H1 (cell line): ENCODE measurements around the gene RPL26. TPM values are rescaled to one million over a fixed set of nuclear protein-coding genes. Genes with fewer than 3 reads are reported as not detected.

ENCODE experiments used
- GABPA ChIP-seq: IDR thresholded peaks from 2 replicates; pipeline ENCODE4 v1.6.1; 2011; ENCODE audit warnings: mild to moderate bottlenecking, low read length, moderate library complexity, borderline replicate concordance; ENCODE audit not compliant: insufficient read depth
- KDM1A ChIP-seq: fragments of 200-600, 300-600 bp; sonication (generic); IDR thresholded peaks from 2 replicates; pipeline ENCODE4 v1.7.1; 2016; ENCODE audit warnings: mild to moderate bottlenecking, low read length, borderline replicate concordance
- POU5F1 ChIP-seq: IDR thresholded peaks from 2 replicates; pipeline ENCODE4 v1.6.1; 2011; ENCODE audit warnings: low read depth, mild to moderate bottlenecking, low read length, moderate library complexity
- SIN3A ChIP-seq, 2 experiments: IDR thresholded peaks in 1 of 2; conservative IDR thresholded peaks in 1 of 2; 2 replicates each; pipeline ENCODE4 v1.6.1; 2011 to 2012; ENCODE audit warnings: low read length in 2 of 2, improper control_type of control experiment in 1 of 2, low read depth in 1 of 2, mild to moderate bottlenecking in 1 of 2
- polyA plus RNA-seq, 7 experiments: library from polyadenylated mRNA; depleted of rRNA in 3 of 7; stranded (reverse) in 5 of 7; unstranded in 2 of 7; fragments of >200 nt in 5 of 7; fragments of 200-250 nt in 2 of 7; gene quantifications; 1 replicate in 5 of 7; 2 replicates in 1 of 7; 4 replicates in 1 of 7; pipeline versions ENCODE4 v1.2.1 to v1.2.3, GENCODE V29; 2011 to 2013; ENCODE audit warnings: missing spikeins in 2 of 7, mixed read lengths in 2 of 7
- total RNA-seq: library from RNA; stranded (reverse); fragmentation: NEBNext Ultra II Directional; extraction: Animal tissue kit (Norgen Biotek cat#: 25700); gene quantifications from 2 replicates; pipeline ENCODE4 v1.2.1, GENCODE V29; 2021

RPL26 gene
- total and polyA plus RNA-seq, 2 of the 8 experiments (the other 6 are each of a cell fraction or from before 2014, with no cell fraction given) = 1,963 to 2,554 TPM

- TF ChIP-seq GABPA = no peak
- no peak for TF ChIP-seq KDM1A
- no peak for TF ChIP-seq SIN3A (conservative IDR thresholded peaks at IDR 0.05 in 1 of 2, IDR thresholded peaks at IDR 0.05 in 1 of 2; ENCODE audit: low read depth in 1 of 2, low read length in 2 of 2)
- TF ChIP-seq POU5F1 = no peak
These were observed 23.2 kb upstream of the RPL26 start (continued) for GRCh38 chr17:8406174-8406573.
